ENCODE measurements around the gene KRTAP20-3.

KRTAP20-3 gene

GRCh38 chr21:30689822-30690221 is 47.2 kb downstream of the KRTAP20-3 start:
- no peak for DNase-seq
